IPS DF 19.7 (cell line): ENCODE measurements around the gene LAPTM4A.
"Not testable (repeated sequence)": the region's sequence is repeated elsewhere in the genome, so short reads cannot be mapped to it uniquely, and the experiment has no call there.

Source experiments
- DNase-seq: peaks from one replicate; pipeline ENCODE4 v3.0.0-alpha.2; 2013; ENCODE audit warnings: low read depth, low spot score

LAPTM4A gene

GRCh38 chr2:20076757-20077156 is 25.3 kb upstream of the LAPTM4A start:
- DNase-seq = no peak

DNA sequence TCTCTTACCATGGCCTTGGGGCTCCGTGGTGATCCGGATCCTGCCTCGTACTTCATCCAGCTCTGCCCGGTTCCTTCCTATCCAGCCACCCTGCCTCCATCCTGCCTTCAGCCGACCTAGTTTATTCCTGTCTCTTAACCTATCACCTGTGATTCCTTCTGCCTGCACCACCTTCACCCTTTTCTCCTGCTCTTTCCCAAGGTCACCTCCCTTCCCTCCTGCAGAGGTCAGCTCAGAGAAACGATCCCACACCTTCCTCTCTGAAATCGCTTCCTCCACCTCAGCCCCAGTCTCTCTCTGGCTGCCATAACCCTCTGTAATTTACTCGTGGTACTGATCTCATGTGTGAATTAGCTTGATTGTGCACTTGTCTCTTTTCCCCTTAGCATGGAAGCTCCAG is 23.5 kb upstream of the LAPTM4A start:
- DNase-seq = no peak

DNA sequence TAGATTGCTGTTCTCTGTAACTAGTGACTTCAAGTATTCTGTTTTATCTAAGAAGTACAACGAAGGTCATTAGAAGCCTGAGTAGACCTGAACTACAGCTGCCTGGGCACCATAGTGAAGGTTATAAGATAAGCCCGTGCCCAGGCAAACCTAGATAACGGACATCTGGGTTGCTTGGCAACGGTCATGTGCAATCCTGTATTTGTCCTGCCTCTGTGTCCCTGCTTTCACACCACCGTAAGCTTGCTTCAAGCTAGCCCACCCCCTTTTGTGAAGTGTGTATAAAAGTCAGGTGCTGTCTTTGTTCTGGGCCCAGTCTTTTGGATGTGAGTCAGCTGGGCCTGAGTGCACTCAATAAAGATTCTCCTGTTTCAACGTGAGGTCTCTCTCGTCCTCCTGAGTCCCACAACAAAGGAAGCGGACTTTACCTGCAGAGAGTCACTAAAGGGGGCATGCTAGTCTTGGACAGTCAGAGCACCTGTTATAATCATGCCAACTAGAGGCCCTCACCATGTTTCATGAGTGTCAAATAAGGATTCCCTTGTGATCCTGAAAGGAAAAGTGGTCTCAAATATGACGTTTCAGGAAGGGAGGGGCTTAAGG is 22.7 kb upstream of the LAPTM4A start:
- DNase-seq = not testable (repeated sequence)

DNA sequence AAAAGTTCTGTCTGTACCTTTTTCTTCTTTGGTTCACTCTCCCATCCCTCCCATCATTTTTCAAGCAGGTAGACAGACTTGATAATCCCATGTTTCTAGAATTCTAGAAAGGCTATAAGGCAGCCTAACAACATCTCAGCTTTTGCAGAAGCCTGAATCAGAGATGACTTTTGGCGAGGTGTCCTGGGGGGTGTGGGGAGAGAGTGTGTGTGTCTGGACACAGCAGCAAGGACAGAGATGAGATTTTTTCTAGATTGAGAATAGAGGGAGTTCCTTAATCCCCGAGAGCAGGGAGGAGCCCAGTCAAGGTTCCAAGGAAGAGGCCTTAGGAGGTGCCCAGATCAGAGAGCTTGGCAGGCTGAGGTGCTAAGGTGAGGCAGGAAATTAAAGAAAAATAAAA is 22.0 kb upstream of the LAPTM4A start:
- no peak for DNase-seq

DNA sequence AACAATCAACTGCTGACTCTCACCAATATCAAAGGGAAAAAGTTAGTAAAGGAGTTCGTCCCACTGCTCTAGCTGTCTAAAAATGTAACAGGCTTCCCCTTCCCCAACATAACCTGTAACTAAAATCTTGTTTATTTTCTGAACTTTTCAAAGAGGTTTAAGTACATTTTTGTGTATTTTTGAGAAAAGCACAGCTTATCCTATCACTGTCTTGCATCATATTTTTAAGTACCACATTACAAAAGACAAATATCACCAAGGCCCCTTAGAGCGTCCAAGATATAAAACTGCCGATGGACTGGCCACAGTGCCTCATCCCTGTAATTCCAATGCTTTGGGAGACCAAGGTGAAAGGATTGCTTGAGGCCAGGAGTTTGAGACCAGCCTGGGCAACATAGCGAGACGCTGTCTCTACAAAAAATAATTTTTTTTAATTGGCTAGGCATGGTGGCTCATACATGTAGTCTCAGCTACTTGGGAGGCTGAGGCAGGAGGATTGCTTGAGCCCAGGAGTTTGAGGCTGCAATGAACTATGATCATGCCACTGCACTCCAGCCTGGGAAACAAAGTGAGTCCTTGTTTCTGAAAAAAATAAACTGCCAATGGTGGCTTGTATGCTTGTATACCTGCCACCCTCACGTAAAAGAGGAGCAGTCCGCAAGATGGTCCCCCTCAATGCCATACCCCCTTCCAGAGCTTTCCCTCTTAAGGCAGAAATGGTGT is 21.2 kb upstream of the LAPTM4A start:
- no peak for DNase-seq

DNA sequence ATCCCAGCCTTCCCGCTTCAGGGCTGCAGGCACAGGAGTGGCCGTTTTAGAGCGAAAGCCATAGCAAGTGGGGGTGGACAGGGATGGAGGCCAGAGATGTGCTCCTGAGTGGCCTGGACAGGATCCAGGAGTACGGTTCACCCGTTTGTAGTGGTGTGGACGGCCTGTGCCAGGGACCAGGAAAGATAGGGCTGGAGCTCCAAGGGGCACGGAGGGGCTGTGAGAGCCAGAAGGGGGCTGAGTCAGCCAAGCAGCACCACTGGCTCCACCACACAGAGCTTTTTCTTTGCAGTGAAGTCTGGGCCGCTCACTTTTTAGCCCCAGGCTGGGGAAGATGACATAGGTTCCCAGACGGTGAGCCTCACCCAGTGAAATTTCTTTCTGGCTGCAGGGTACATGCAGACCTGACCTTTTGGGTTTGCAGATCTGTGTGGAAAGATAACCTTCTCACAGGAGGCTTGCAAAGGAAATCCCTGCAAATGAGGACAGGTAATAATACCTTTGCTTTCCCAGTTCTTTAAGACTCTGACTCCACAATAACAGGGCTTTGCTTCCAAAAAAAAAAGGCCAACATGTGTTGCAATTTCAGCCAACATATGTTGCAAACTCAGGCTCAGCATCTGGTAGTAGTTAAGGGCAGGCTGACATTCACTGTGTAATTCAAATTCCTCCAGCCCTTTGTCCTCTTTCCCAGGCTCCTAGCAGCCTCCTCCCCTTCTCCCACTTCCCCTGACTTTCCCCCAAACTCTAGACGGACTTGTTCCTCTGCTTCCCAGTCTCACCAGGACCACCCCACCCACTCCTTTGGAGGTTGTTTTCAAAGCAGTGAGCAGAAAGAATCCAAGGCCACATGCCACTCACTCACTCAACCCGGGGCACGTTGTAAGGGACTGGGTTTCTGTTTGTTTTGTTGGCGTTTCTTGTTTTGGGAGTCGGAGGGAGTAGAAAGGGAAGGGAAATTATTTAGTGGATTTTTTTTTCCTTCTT is 20.3 kb upstream of the LAPTM4A start:
- DNase-seq = no peak

GRCh38 chr2:20069756-20070155 is 18.3 kb upstream of the LAPTM4A start:
- DNase-seq = no peak

GRCh38 chr2:20067992-20068584 is 16.7 kb upstream of the LAPTM4A start:
- DNase-seq = no peak

DNA sequence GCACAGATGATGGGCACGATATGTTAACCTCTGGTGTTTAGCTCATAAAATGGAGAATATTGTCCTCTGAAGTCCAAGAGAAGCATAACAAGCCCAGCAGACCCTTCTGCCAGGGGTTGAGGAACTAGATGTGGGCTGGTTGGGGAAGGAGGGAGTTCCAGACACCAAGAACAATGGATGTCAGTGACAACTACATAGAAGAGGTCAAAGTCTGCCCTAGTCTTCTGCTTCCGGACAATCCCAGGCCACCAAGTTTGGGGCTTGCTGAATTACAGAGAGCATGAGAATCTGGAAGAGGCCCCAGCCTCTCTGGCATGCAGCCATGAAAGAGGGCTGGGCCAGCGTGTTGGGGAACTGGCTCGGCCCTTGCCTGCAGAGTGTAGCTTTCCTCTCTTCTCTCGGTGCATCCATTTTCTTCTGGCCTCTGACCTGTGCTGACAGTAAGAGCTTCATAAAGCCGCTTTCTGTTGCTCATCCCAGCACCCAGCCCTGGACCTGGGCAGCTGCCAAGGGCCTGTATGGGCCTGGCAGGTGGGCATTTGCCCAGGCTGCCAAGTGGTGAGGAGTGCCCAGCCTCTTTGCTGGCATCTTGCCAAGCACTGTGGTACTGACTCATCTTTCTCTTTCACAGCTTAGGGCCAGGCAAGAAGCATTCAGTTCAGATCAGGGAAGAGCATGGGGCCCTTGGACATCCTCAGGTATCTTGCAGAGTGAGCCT is 14.6 kb upstream of the LAPTM4A start:
- no peak for DNase-seq

- no peak for DNase-seq
These were observed 13.4 kb upstream of the LAPTM4A start for GRCh38 chr2:20064841-20065240.

GRCh38 chr2:20064421-20064820 is 13.0 kb upstream of the LAPTM4A start:
- DNase-seq = no peak

DNA sequence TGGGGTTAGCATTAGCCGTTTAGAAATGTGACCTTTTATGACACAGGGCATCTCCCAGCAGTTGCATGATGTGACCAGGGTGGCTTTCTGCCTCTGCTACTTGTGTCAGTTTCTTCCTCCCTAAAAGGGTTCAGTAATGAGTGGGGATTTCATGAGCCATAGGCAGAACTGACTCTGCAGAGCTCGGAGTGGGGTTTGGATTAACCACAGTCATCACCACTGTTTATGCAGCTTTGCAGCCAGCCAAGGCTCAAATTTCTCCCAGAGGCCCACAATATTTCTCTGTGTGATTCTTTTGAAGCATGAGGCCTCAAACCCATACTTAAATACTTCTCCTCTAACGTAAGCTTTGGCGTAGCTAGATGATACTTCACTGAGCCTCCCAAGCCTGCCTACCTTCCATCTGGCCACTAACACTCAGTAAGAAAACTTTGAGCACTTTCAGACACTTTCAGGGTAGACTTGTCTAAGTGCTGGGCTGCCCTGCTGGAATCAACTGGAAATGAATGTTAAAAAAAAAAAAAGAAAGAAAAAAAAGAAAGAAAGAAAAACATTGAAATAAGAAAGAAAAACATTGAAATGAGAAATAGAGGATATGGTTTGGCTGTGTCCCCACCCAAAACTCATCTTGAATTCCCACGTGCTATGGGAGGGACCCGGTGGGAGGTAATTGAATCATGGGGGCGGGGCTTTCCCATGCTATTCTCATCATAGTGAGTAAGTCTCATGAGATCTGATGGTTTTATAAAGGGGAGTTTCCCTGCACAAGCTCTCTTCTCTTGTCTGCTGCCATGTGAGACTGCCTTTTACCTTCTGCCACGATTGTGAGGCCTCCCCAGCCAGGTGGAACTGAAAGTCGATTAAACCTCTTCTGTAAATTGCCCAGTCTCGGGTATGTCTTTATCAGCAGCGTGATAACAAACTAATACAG is 11.5 kb upstream of the LAPTM4A start:
- no peak for DNase-seq

DNA sequence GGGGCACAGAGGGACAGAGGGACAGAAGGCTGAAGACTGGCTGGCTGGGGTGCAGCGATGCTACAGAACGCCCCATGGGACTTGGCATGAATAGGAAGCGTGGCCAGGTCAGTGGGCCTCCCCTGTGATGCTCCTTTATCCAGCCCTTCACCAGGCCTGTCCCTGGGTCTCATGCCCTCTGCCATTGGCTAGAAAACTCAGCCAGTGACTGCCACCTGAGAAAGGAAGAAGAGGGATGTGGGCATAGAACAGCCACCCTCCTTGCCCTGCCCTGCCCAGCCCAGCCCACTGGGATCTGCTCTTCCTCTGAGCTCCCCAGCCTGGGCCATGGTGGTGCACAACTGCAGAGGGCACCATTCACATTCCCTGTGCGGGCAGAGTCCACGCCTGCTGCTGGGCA is 10.5 kb upstream of the LAPTM4A start:
- no peak for DNase-seq

GRCh38 chr2:20061476-20061875 is 10.0 kb upstream of the LAPTM4A start:
- no peak for DNase-seq

DNA sequence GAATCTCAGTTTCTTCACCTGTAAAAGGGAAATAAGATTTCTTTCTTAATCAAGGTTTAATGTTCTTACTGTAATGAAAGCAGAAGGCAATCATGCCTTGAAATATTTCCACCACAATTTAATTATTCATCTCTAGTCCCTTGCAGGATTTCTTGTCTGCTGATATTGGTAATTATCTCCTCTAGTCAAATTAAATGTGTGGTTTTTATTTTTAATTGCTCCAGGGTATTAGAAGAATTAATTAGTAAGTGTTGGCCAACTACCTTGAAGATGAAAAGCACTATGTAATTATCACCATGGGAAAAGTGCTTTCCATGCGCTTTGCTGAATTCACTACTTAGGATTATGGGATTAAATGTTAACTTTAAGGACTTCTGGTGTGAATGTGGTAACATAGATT is 8.7 kb upstream of the LAPTM4A start:
- no peak for DNase-seq

- DNase-seq = no peak
These were observed 5.8 kb upstream of the LAPTM4A start for GRCh38 chr2:20057268-20057667.

DNA sequence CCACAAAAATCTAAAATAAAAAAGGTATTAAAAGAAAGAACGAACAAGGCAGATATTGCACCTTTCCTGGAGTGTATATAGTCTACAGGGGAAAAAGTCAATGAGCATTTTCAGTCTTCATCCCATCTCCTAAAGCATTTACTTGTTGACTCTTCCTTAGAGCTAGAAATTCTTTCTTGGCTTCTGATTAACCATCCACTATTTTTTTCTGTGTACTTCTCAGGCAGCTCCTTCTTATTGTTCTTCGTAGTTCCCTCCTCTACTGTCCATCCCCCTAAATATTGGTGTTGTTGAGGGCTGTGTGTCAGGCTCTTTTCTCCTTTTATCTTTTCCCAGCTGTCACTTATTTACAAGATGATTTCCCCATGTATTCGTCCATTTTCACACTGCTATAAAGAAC is 3.5 kb upstream of the LAPTM4A start:
- DNase-seq = no peak

DNA sequence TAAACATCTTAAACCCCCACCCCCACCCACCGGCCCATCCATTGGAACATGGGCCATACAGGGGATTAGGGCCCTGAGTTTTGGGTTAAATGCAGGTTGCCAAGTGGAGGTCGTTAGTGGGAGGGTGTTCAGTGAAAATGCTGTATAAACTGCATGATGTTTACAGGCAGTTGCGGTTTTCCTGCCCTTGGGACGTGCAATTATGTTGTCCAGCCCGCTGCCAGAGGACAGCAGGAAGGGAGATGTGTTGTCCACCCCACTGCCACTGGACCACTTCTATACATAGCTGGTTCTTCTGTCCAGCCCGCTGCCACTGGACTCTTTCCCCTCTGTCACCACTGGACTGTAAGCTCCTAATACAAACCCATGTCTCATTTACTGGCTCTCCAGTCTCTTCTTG is 2.7 kb upstream of the LAPTM4A start:
- DNase-seq = no peak

GRCh38 chr2:20052861-20053281 is 1.4 kb upstream of the LAPTM4A start:
- no peak for DNase-seq

GRCh38 chr2:20052229-20052851 is 912 bp upstream of the LAPTM4A start:
- DNase-seq = no peak
